Hematopoietic multipotent progenitor cell (in vitro differentiated cells): ENCODE measurements around the gene AHI1. TPM values are rescaled to one million over a fixed set of nuclear protein-coding genes. Genes with fewer than 3 reads are reported as not detected.

Experiments
- DNase-seq, 3 donors: peaks; one replicate each; pipeline ENCODE4 v3.0.0-alpha.2; 2011 to 2015; ENCODE audit warnings: low read depth in 2 of 3, low spot score in 2 of 3
- small RNA-seq: library from RNA; depleted of rRNA; stranded (forward); fragments of <200 nt; gene quantifications from one replicate; pipeline ENCODE3, GENCODE V24; 2012
- total RNA-seq: library from RNA; depleted of rRNA; stranded (reverse); fragments of >200 nt; gene quantifications from one replicate; pipeline ENCODE4 v1.2.3, GENCODE V29; 2012

Gene AHI1
- total RNA-seq, 1 donor = 7.5 TPM

DNA sequence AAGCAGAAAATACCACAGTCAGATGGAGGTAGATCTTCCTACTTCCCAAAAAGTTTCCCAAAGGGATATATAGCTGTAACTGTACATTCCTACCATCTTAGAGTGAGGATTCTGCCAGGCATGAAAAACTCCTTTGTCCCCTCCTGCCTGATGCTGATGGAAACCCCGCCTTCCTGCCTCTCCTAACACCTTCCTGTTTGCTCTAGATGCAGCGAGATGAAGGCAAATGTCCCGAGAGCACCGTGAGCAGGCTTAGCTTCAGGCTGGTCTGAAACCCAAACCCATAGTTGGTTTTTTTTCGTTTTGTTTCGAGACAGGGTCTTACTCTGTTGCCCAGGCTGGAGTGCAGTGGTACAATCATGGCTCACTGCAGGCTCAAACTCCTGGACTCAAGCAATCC is 260.8 kb downstream of the AHI1 start:
- no peak for DNase-seq

- DNase-seq = no peak
Observed at GRCh38 chr6:135236319-135236718, 261.2 kb downstream of the AHI1 start.

DNA sequence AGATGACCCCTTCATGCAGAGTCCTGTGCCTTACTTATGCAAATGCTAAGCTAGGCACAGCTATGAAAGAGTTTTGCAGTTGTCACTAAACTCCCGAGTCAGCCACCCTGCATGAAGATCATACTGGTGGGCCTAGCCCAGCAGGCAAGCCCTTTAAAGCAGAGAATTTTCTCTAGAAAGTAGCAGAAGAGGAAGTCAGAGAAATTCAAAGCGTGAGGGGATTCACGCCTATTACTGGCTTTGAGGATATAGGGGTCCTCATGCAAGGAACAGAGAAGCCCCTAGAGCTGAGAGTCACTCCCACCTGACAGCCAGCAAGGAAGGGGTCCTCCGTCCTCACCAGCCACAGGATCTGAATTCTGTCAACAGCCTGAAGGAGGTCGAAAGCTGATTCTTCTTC is 261.8 kb downstream of the AHI1 start:
- peak in 1 of 3 donors; percentile 26 for DNase-seq

- no peak for DNase-seq
Observed at GRCh38 chr6:135234492-135234780, 263.1 kb downstream of the AHI1 start.

DNA sequence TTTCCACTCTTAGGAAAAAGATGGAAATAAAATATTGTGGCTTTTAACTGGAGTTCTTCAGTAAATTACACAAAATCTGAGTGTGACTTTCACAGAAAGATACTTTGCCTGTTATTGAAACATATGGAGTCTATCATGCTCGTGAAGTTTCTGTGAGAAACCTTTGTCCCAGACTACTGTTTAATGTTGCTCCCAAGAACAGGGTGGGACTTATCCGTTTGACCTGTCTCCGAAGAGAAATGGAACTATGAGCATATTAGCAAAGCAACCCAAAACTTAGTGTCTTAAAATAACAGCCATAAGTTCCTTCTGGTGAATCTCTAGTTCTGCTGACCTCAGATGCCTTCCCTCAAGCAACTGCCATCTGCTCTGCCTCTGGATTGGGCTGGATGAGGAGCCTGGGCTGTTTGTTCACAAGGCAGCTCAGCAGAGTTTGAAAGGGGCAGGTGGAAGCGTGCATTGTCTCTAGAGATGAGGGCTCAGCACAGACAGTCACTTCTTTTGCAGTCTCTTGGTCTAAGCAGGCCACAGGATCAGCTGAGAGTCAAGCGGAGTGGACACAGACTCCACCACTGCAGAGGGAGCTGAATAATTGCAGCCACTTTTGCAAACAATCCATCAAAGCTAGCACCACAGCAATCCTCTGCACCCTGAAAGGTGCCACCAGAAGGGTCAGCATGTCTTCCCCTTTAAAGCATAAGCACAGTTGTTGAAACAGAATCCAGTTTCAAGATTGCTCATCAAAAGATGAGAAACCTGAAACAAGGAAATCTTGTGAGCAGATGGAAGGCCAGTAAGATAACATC is 263.7 kb downstream of the AHI1 start:
- DNase-seq = no peak

Small RNAs within 50 kb of the gene (small RNA-seq; reads per million reads assigned to genes)
- gene MIR548A2 (not detected), gene RF00019 (not detected)
